ENCODE results near the gene ARHGAP6. TPM values are rescaled to one million over a fixed set of nuclear protein-coding genes. Genes with fewer than 3 reads are reported as not detected.

Gene ARHGAP6
- total and polyA plus RNA-seq, 2 donors (not counting 3 experiments of a cell fraction or from before 2014, with no cell fraction given), result 0.69 to 0.83 TPM

DNA sequence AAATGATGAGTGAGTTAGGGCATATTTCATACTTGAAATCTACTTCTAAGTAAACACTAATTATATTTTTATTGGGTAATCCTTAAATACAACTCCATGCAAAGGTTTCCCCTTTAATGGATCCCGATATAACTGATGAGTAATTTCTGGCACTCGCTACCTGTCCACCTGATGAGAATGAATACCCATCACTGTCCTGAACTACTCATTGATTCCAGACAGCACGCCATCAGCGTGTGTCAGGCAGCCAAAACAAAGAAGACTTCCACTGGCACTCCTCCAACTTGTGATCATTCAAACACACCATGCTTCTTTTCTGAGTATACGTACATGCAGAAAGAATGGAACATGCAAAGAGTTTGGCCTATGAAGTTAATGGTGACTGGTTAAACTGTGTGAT, 485.1 kb downstream of the ARHGAP6 start:
- CTCF ChIA-PET, result no interaction called here
- H3K36me3 ChIP-seq (ENCODE audit: control insufficient read depth in 2 of 2, extremely low read depth in 1 of 2, insufficient read depth in 2 of 2, low read length in 2 of 2), result no peaks in the 10 kb centered on the region
- H3K4me1 ChIP-seq (ENCODE audit: control insufficient read depth, extremely low read depth, insufficient read depth, low read length), result no peaks in the 10 kb centered on the region
- H3K9ac ChIP-seq (replicated peaks; ENCODE audit: extremely low read depth, insufficient read depth, low read length), result no peak overlapping the region
- no peaks in the 10 kb centered on the region for H3K79me2 ChIP-seq (ENCODE audit: control insufficient read depth, insufficient read depth, low read length)
- BruUV-seq (replicated peaks), result no TSS peak
- DNase-seq (ENCODE audit: low read depth, low spot score), result no peak
- no peak for FAIRE-seq
- H3K4me3 ChIP-seq (replicated peaks in 1 of 3; ENCODE audit: insufficient read depth in 1 of 3, low read depth in 1 of 3, low read length in 3 of 3), result no peak overlapping the region
- no peaks in the 10 kb centered on the region for H4K20me1 ChIP-seq (replicated peaks; ENCODE audit: control insufficient read depth, extremely low read depth, insufficient read depth, low read length)
- dilution Hi-C loops (cut with MboI; ENCODE audit: extremely low pct_ligation_motif_present, low sequenced_read_pairs), result no loop called here
- no peak overlapping the region for H3K4me2 ChIP-seq (ENCODE audit: insufficient read depth, low read length)
- no peak overlapping the region for H3K27ac ChIP-seq (ENCODE audit: insufficient read depth, low read depth, low read length)
- H3K9me3 ChIP-seq (replicated peaks; ENCODE audit: control insufficient read depth, insufficient read depth, low read length), result no peaks in the 10 kb centered on the region
- intact Hi-C loops (cut with micrococcal nuclease), result no loop called here
- H3K9me1 ChIP-seq (replicated peaks; ENCODE audit: control insufficient read depth, extremely low read depth, insufficient read depth, low read length), result no peaks in the 10 kb centered on the region
- H2AFZ ChIP-seq (ENCODE audit: low read depth, low read length), result no peak overlapping the region
- no peak for TF ChIP-seq EZH2 (IDR thresholded peaks at IDR 0.05; ENCODE audit: borderline replicate concordance, low read depth, low read length, severe bottlenecking)
- no peak for TF ChIP-seq JUN (IDR thresholded peaks at IDR 0.05; ENCODE audit: borderline replicate concordance, insufficient read depth, insufficient read length, low read depth)
- no peak for TF ChIP-seq GATA2 (IDR thresholded peaks at IDR 0.05; ENCODE audit: insufficient read depth, insufficient read length, low read depth, low read length)
- TF ChIP-seq, protein P1, sequence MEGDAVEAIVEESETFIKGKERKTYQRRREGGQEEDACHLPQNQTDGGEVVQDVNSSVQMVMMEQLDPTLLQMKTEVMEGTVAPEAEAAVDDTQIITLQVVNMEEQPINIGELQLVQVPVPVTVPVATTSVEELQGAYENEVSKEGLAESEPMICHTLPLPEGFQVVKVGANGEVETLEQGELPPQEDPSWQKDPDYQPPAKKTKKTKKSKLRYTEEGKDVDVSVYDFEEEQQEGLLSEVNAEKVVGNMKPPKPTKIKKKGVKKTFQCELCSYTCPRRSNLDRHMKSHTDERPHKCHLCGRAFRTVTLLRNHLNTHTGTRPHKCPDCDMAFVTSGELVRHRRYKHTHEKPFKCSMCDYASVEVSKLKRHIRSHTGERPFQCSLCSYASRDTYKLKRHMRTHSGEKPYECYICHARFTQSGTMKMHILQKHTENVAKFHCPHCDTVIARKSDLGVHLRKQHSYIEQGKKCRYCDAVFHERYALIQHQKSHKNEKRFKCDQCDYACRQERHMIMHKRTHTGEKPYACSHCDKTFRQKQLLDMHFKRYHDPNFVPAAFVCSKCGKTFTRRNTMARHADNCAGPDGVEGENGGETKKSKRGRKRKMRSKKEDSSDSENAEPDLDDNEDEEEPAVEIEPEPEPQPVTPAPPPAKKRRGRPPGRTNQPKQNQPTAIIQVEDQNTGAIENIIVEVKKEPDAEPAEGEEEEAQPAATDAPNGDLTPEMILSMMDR (IDR thresholded peaks at IDR 0.05; ENCODE audit: extremely low read depth in 1 of 2, insufficient read depth in 1 of 2, low read depth in 1 of 2, low read length in 2 of 2), result no peak
- no peaks in the 10 kb centered on the region for H3K27me3 ChIP-seq (ENCODE audit: control insufficient read depth in 2 of 2, insufficient read depth in 2 of 2, low read length in 2 of 2)
- POLR2A ChIA-PET, result no interaction called here

DNA sequence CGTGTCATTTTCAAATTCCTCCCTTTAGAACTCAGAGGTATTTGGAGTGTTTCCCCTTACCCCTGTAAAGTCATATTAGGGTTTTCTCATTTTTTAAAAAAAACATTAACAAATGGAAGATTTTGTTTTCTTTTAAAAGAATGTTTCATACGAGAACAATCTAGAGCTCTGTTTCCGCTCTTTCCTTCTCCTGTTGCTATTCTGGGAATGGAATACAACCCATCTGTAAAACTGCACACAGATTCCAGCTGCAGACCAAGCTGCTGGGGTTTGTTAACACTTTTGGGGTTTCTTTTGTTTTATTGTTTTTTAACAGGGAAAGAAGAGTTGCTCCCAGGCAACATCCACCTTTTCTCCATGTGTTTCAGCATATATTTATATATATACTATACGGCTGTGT, 493.3 kb downstream of the ARHGAP6 start:
- intact Hi-C loops (cut with micrococcal nuclease) (no loop called here), dilution Hi-C loops (cut with MboI; ENCODE audit: extremely low pct_ligation_motif_present, low sequenced_read_pairs) (no loop called here)
- Histone ChIP-seq H2AFZ (ENCODE audit: low read depth, low read length) (no peak overlapping the region), H4K20me1 (replicated peaks; ENCODE audit: control insufficient read depth, extremely low read depth, insufficient read depth, low read length) (no peaks in the 10 kb centered on the region), H3K9me3 (replicated peaks; ENCODE audit: control insufficient read depth, insufficient read depth, low read length) (no peaks in the 10 kb centered on the region), H3K4me1 (ENCODE audit: control insufficient read depth, extremely low read depth, insufficient read depth, low read length) (no peaks in the 10 kb centered on the region), H3K9me1 (replicated peaks; ENCODE audit: control insufficient read depth, extremely low read depth, insufficient read depth, low read length) (no peaks in the 10 kb centered on the region), H3K9ac (replicated peaks; ENCODE audit: extremely low read depth, insufficient read depth, low read length) (no peak overlapping the region), H3K27me3 (ENCODE audit: control insufficient read depth in 2 of 2, insufficient read depth in 2 of 2, low read length in 2 of 2) (no peaks in the 10 kb centered on the region), H3K36me3 (ENCODE audit: control insufficient read depth in 2 of 2, extremely low read depth in 1 of 2, insufficient read depth in 2 of 2, low read length in 2 of 2) (no peaks in the 10 kb centered on the region), H3K27ac (ENCODE audit: insufficient read depth, low read depth, low read length) (no peak overlapping the region), H3K4me2 (ENCODE audit: insufficient read depth, low read length) (no peak overlapping the region), H3K4me3 (replicated peaks in 1 of 3; ENCODE audit: insufficient read depth in 1 of 3, low read depth in 1 of 3, low read length in 3 of 3) (no peak overlapping the region), H3K79me2 (ENCODE audit: control insufficient read depth, insufficient read depth, low read length) (no peaks in the 10 kb centered on the region)
- DNase-seq (ENCODE audit: low read depth, low spot score) (no peak), FAIRE-seq (no peak)
- POLR2A ChIA-PET, result no interaction called here
- TF ChIP-seq GATA2 (IDR thresholded peaks at IDR 0.05; ENCODE audit: insufficient read depth, insufficient read length, low read depth, low read length) (no peak), JUN (IDR thresholded peaks at IDR 0.05; ENCODE audit: borderline replicate concordance, insufficient read depth, insufficient read length, low read depth) (no peak), MYC (IDR thresholded peaks at IDR 0.05; ENCODE audit: low read depth, low read length) (no peak), POLR2AphosphoS5 (IDR thresholded peaks at IDR 0.05; ENCODE audit: insufficient read depth, low read depth, low read length) (no peak)
- TF ChIP-seq, protein P1 (IDR thresholded peaks at IDR 0.05; ENCODE audit: extremely low read depth in 1 of 2, insufficient read depth in 1 of 2, low read depth in 1 of 2, low read length in 2 of 2), result no peak
- TF ChIP-seq, protein P2, sequence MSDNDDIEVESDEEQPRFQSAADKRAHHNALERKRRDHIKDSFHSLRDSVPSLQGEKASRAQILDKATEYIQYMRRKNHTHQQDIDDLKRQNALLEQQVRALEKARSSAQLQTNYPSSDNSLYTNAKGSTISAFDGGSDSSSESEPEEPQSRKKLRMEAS (IDR thresholded peaks at IDR 0.05; ENCODE audit: insufficient read depth, insufficient read length), result no peak
- BruUV-seq (replicated peaks), result no TSS peak
- CTCF ChIA-PET, result no interaction called here
